Esophagus muscularis mucosa (tissue), 3 donors: ENCODE data around the gene USP10.

ENCODE experiments used
- POLR2A ChIP-seq: fragments of 450-650 bp; IDR thresholded peaks from one replicate; pipeline ENCODE4 v1.6.1; 2017; ENCODE audit warnings: antibody characterized with exemption, moderate library complexity, mild to moderate bottlenecking, low read depth
- POLR2AphosphoS5 ChIP-seq, 2 donors: sonication (generic); formaldehyde crosslinking; IDR thresholded peaks; one replicate each; pipeline ENCODE4 v1.6.1; 2017; ENCODE audit warnings: antibody characterized with exemption in 2 of 2
- TF ChIP-seq, protein P1 (sequence below), 3 experiments: fragments of 200-600 bp in 2 of 3; fragments of 450-650 bp in 1 of 3; sonication (generic) in 2 of 3; IDR thresholded peaks; one replicate each; pipeline ENCODE4 v1.5.1; 2017 to 2019; ENCODE audit warnings: antibody characterized with exemption in 3 of 3, mild to moderate bottlenecking in 2 of 3, moderate library complexity in 1 of 3

GRCh38 chr16:84656649-84657048, 43.2 kb upstream of the USP10 start:
- TF ChIP-seq POLR2A = no peak
- TF ChIP-seq, protein P1, sequence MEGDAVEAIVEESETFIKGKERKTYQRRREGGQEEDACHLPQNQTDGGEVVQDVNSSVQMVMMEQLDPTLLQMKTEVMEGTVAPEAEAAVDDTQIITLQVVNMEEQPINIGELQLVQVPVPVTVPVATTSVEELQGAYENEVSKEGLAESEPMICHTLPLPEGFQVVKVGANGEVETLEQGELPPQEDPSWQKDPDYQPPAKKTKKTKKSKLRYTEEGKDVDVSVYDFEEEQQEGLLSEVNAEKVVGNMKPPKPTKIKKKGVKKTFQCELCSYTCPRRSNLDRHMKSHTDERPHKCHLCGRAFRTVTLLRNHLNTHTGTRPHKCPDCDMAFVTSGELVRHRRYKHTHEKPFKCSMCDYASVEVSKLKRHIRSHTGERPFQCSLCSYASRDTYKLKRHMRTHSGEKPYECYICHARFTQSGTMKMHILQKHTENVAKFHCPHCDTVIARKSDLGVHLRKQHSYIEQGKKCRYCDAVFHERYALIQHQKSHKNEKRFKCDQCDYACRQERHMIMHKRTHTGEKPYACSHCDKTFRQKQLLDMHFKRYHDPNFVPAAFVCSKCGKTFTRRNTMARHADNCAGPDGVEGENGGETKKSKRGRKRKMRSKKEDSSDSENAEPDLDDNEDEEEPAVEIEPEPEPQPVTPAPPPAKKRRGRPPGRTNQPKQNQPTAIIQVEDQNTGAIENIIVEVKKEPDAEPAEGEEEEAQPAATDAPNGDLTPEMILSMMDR (IDR thresholded peaks at IDR 0.05) = no peak
- TF ChIP-seq POLR2AphosphoS5 (IDR thresholded peaks at IDR 0.05) = no peak
